ENCODE results near the gene TGFBR1. TPM values are rescaled to one million over a fixed set of nuclear protein-coding genes. Genes with fewer than 3 reads are reported as not detected.
"Not testable (repeated sequence)": the region's sequence is repeated elsewhere in the genome, so short reads cannot be mapped to it uniquely, and the experiment has no call there.

TGFBR1 gene
- total RNA-seq, 2 donors from 2014 or later, result 10.5 to 18.7 TPM

DNA sequence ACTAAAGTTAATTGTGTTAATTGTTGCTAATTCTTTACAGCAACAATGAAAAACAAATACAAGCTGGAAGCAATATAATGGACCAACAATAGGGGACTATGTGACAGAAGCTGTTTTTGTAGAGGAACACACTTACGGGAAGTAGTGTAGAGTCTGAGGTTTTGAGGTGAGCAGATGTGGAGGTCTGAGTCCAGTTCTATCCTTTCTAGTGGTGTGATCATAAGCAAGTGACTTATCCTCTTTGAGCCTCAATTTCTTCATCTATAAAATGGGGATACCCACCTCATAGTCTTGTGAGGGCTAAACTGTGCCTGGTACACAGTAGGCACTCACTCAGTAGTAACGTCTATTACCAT, 88.5 kb downstream of the TGFBR1 start:
- no peaks in the 10 kb centered on the region for H3K36me3 ChIP-seq (replicated peaks in 1 of 2; ENCODE audit: insufficient read depth in 1 of 2, low read depth in 2 of 2)
- WGBS, 2 donors, result 74% methylated on average over 2 of the region's 2 CpGs
- no peaks in the 10 kb centered on the region for H3K27me3 ChIP-seq
- ATAC-seq (no peak), DNase-seq (no peak)
- TF ChIP-seq, protein P1, sequence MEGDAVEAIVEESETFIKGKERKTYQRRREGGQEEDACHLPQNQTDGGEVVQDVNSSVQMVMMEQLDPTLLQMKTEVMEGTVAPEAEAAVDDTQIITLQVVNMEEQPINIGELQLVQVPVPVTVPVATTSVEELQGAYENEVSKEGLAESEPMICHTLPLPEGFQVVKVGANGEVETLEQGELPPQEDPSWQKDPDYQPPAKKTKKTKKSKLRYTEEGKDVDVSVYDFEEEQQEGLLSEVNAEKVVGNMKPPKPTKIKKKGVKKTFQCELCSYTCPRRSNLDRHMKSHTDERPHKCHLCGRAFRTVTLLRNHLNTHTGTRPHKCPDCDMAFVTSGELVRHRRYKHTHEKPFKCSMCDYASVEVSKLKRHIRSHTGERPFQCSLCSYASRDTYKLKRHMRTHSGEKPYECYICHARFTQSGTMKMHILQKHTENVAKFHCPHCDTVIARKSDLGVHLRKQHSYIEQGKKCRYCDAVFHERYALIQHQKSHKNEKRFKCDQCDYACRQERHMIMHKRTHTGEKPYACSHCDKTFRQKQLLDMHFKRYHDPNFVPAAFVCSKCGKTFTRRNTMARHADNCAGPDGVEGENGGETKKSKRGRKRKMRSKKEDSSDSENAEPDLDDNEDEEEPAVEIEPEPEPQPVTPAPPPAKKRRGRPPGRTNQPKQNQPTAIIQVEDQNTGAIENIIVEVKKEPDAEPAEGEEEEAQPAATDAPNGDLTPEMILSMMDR (IDR thresholded peaks at IDR 0.05), result no peak
- TF ChIP-seq POLR2A (IDR thresholded peaks at IDR 0.05), result no peak
- no peaks in the 10 kb centered on the region for H3K9me3 ChIP-seq
- H3K4me1 ChIP-seq, result no peaks in the 10 kb centered on the region
- intact Hi-C loops (cut with DNase I), result no loop called here
- H3K27ac ChIP-seq, result no peak overlapping the region
- H3K4me3 ChIP-seq, result no peak overlapping the region

DNA sequence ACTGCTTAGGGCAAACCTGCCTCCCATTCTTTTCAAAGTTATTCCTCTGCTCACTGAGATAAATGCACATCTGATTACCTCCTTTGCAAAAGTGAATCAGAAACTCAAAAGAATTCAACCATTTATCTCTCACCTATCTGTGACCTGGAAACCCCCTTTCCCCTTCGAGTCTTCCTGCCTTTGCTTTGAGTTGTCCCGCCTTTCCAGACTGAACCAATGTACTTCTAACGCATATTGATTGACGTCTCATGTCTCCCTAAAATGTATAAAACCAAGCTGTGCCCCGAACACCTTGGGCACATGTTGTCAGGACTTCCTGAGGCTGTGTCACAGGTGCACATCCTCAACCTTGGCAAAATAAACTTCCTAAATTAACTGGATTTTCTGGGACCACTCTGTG, 91.6 kb downstream of the TGFBR1 start:
- DNase-seq; intact Hi-C loops (cut with DNase I); H3K36me3 ChIP-seq (replicated peaks in 1 of 2; ENCODE audit: insufficient read depth in 1 of 2, low read depth in 2 of 2); H3K4me1 ChIP-seq; H3K27ac ChIP-seq; H3K9me3 ChIP-seq; ATAC-seq; H3K27me3 ChIP-seq; H3K4me3 ChIP-seq: not testable (repeated sequence)
- 82 to 84% methylated on average over 5 of the region's 5 CpGs for WGBS, 2 donors

DNA sequence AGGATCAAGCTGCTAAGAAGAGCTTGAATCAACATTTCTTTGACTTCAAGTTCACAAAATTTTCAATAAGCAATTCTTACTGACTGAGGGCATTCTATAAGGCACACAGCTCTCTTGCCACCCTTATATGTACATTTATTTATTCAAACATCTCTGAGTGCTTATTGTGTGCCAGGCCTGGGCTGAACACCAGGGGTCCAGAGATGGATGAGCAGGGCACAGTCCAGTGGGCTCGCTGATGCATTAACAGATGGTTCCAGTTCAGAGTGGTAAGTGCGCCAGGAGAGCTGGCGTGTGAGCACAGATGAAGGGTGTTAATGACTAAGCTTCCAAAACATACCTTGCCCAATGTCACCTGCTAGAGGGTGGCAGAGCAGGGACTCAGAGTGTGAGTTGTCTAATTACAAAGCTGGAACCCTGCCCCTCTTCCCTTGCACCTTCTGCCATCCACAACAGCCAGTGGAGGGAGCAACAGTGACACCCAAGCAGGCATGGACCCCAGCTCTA, 92.3 kb downstream of the TGFBR1 start:
- intact Hi-C loops (cut with DNase I), result no loop called here
- no peak for DNase-seq
- 96 to 100% methylated on average over 3 of the region's 3 CpGs for WGBS, 2 donors

GRCh38 chr9:99197987-99198386, 93.1 kb downstream of the TGFBR1 start:
- WGBS, 2 donors, result 71 to 80% methylated on average over 5 to 9 of the region's 9 CpGs
- Histone ChIP-seq H3K4me1 (no peaks in the 10 kb centered on the region), H3K9me3 (no peaks in the 10 kb centered on the region), H3K27ac (no peak overlapping the region), H3K4me3 (no peak overlapping the region), H3K36me3 (replicated peaks in 1 of 2; ENCODE audit: insufficient read depth in 1 of 2, low read depth in 2 of 2) (no peaks in the 10 kb centered on the region), H3K27me3 (no peaks in the 10 kb centered on the region)
- TF ChIP-seq, protein P1 (IDR thresholded peaks at IDR 0.05), result no peak
- TF ChIP-seq POLR2A (IDR thresholded peaks at IDR 0.05), result no peak
- intact Hi-C loops (cut with DNase I), result no loop called here
- ATAC-seq (no peak), DNase-seq (no peak)

More for the DNA sequence above, 92.3 kb downstream of the TGFBR1 start:
- no peaks in the 10 kb centered on the region for H3K27me3 ChIP-seq
- TF ChIP-seq, protein P1 (IDR thresholded peaks at IDR 0.05), result no peak
- TF ChIP-seq POLR2A (IDR thresholded peaks at IDR 0.05), result no peak
- no peak for ATAC-seq
- no peaks in the 10 kb centered on the region for H3K36me3 ChIP-seq (replicated peaks in 1 of 2; ENCODE audit: insufficient read depth in 1 of 2, low read depth in 2 of 2)
- H3K4me3 ChIP-seq, result no peak overlapping the region
- H3K4me1 ChIP-seq, result no peaks in the 10 kb centered on the region
- H3K27ac ChIP-seq, result no peak overlapping the region
- no peaks in the 10 kb centered on the region for H3K9me3 ChIP-seq

GRCh38 chr9:99199938-99200539, 95.1 kb downstream of the TGFBR1 start:
- no peaks in the 10 kb centered on the region for H3K27me3 ChIP-seq
- H3K4me3 ChIP-seq, result no peak overlapping the region
- no peaks in the 10 kb centered on the region for H3K4me1 ChIP-seq
- no peaks in the 10 kb centered on the region for H3K9me3 ChIP-seq
- DNase-seq (no peak), ATAC-seq (no peak)
- H3K27ac ChIP-seq, result no peak overlapping the region
- TF ChIP-seq, protein P1 (IDR thresholded peaks at IDR 0.05), result no peak
- no peak for TF ChIP-seq POLR2A (IDR thresholded peaks at IDR 0.05)
- intact Hi-C loops (cut with DNase I), result no loop called here
- no peaks in the 10 kb centered on the region for H3K36me3 ChIP-seq (replicated peaks in 1 of 2; ENCODE audit: insufficient read depth in 1 of 2, low read depth in 2 of 2)
- 87 to 92% methylated on average over 8 of the region's 8 CpGs for WGBS, 2 donors

All from body of pancreas (tissue), 4 donors.